Trophoblast cell (in vitro differentiated cells and primary cell): ENCODE data around the gene SPATA7.

Experiments used
- DNase-seq, 2 donors: peaks; one replicate each; pipeline ENCODE4 v3.0.0-alpha.2; 2016
- H2AFZ ChIP-seq: 2 replicates; pipeline ENCODE4 v1.6.1; 2013; ENCODE audit warnings: low read length, moderate library complexity, mild to moderate bottlenecking; ENCODE audit not compliant: insufficient read depth, poor library complexity
- H2AK5ac ChIP-seq: 2 replicates; pipeline ENCODE4 v1.6.1; 2013; ENCODE audit warnings: mild to moderate bottlenecking, low read length
- H2BK120ac ChIP-seq: 2 replicates; pipeline ENCODE4 v1.6.1; 2013; ENCODE audit warnings: low read length, mild to moderate bottlenecking, moderate library complexity; ENCODE audit not compliant: insufficient read depth, poor library complexity
- H2BK12ac ChIP-seq: 2 replicates; pipeline ENCODE4 v1.6.1; 2013; ENCODE audit warnings: mild to moderate bottlenecking, low read length, moderate library complexity
- H2BK5ac ChIP-seq: 2 replicates; pipeline ENCODE4 v1.6.1; 2013; ENCODE audit warnings: low read length, low read depth, moderate library complexity, mild to moderate bottlenecking; ENCODE audit not compliant: poor library complexity
- H3K14ac ChIP-seq: 2 replicates; pipeline ENCODE4 v1.6.1; 2013; ENCODE audit warnings: mild to moderate bottlenecking, low read length
- H3K18ac ChIP-seq: 2 replicates; pipeline ENCODE4 v1.6.1; 2013; ENCODE audit warnings: mild to moderate bottlenecking, low read length
- H3K23ac ChIP-seq: 2 replicates; pipeline ENCODE4 v1.6.1; 2013; ENCODE audit warnings: low read length
- H3K27ac ChIP-seq: 2 replicates; pipeline ENCODE4 v1.5.1; 2013; ENCODE audit warnings: low read depth, mild to moderate bottlenecking, inconsistent platforms, low read length, moderate library complexity
- H3K27me3 ChIP-seq: 2 replicates; pipeline ENCODE4 v1.6.1; 2013; ENCODE audit warnings: inconsistent platforms, mild to moderate bottlenecking, low read length, moderate library complexity; ENCODE audit not compliant: insufficient read depth
- H3K36me3 ChIP-seq, 2 experiments: 1 replicate in 1 of 2; 2 replicates in 1 of 2; pipeline ENCODE4 v1.6.1; 2013; ENCODE audit warnings: low read length in 2 of 2, mild to moderate bottlenecking in 2 of 2, moderate library complexity in 1 of 2; ENCODE audit not compliant: insufficient read depth in 2 of 2, control insufficient read depth in 1 of 2
- H3K4ac ChIP-seq: 2 replicates; pipeline ENCODE4 v1.6.1; 2013; ENCODE audit warnings: low read depth, mild to moderate bottlenecking, low read length, moderate library complexity
- H3K4me1 ChIP-seq, 2 experiments: 1 replicate in 1 of 2; 2 replicates in 1 of 2; pipeline ENCODE4 v1.6.1; 2013; ENCODE audit warnings: low read length in 2 of 2, mild to moderate bottlenecking in 2 of 2, moderate library complexity in 1 of 2; ENCODE audit not compliant: insufficient read depth in 2 of 2, control insufficient read depth in 1 of 2
- H3K4me2 ChIP-seq: 2 replicates; pipeline ENCODE4 v1.6.1; 2013; ENCODE audit warnings: inconsistent platforms, mild to moderate bottlenecking, low read length, moderate library complexity
- H3K4me3 ChIP-seq: 2 replicates; pipeline ENCODE4 v1.5.1; 2013; ENCODE audit warnings: mild to moderate bottlenecking, low read depth, low read length, inconsistent platforms
- H3K79me1 ChIP-seq: one replicate; pipeline ENCODE4 v1.6.1; 2013; ENCODE audit warnings: low read length
- H3K79me2 ChIP-seq: 2 replicates; pipeline ENCODE4 v1.6.1; 2013; ENCODE audit warnings: low read length, mild to moderate bottlenecking; ENCODE audit not compliant: control insufficient read depth, insufficient read depth, poor library complexity
- H3K9ac ChIP-seq: 2 replicates; pipeline ENCODE4 v1.6.1; 2013; ENCODE audit warnings: mild to moderate bottlenecking, low read length
- H3K9me3 ChIP-seq: 2 replicates; pipeline ENCODE4 v1.6.1; 2013; ENCODE audit warnings: low read depth, mild to moderate bottlenecking, control low read depth, inconsistent platforms, low read length; ENCODE audit not compliant: insufficient read depth
- H4K12ac ChIP-seq: 2 replicates; pipeline ENCODE4 v1.6.1; 2013; ENCODE audit warnings: low read depth, mild to moderate bottlenecking, low read length, moderate library complexity
- H4K8ac ChIP-seq: 2 replicates; pipeline ENCODE4 v1.6.1; 2013; ENCODE audit warnings: low read depth, mild to moderate bottlenecking, low read length, moderate library complexity
- H4K91ac ChIP-seq: one replicate; pipeline ENCODE4 v1.6.1; 2013; ENCODE audit warnings: low read depth, mild to moderate bottlenecking, low read length, moderate library complexity
- WGBS: extraction: QIAGEN DNeasy Blood & Tissue Kit; methylation state at CpG from one replicate; pipeline ENCODE4 v1.1.7; 2013; ENCODE audit warnings: missing lambda C conversion rate; ENCODE audit not compliant: insufficient read length, insufficient coverage; ENCODE audit errors: extremely low coverage; 5-methylcytosine and 5-hydroxymethylcytosine counted together

SPATA7 gene

DNA sequence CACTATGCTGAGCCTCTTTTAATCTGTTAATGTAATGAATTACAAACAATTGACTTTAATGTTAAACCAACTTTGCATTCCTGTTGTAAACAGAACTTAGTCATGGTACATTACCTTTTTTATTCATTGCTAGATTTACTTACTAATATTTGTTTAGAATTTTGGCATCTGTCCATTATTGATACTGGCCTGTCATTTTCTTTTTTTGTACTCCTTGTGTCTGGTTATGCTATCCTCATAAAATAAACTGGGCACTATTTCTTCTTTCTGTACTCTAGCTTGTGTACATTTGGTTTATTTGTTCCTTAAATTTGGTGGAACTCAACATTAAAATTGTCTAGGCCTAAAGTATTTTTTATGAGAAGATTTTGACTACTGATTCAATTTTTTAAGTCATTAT lies 32.1 kb downstream of the SPATA7 start:
- Histone ChIP-seq H3K23ac (no peak overlapping the region), H3K4ac (no peak overlapping the region), H3K36me3 (peaks cover 0 to 2% of the 10 kb centered on the region in 2 experiments), H3K4me1 (no peaks in the 10 kb centered on the region), H4K91ac (no peak overlapping the region), H2AK5ac (no peak overlapping the region), H3K9ac (no peak overlapping the region), H3K27me3 (no peaks in the 10 kb centered on the region), H3K4me3 (no peak overlapping the region), H4K12ac (no peak overlapping the region), H2AFZ (no peak overlapping the region), H3K18ac (no peak overlapping the region), H3K9me3 (no peaks in the 10 kb centered on the region), H3K4me2 (no peak overlapping the region), H4K8ac (no peak overlapping the region), H3K79me1 (no peaks in the 10 kb centered on the region), H3K27ac (no peak overlapping the region), H2BK120ac (no peak overlapping the region), H2BK5ac (no peak overlapping the region), H3K79me2 (no peaks in the 10 kb centered on the region), H3K14ac (no peak overlapping the region), H2BK12ac (no peak overlapping the region)
- DNase-seq = no peak

DNA sequence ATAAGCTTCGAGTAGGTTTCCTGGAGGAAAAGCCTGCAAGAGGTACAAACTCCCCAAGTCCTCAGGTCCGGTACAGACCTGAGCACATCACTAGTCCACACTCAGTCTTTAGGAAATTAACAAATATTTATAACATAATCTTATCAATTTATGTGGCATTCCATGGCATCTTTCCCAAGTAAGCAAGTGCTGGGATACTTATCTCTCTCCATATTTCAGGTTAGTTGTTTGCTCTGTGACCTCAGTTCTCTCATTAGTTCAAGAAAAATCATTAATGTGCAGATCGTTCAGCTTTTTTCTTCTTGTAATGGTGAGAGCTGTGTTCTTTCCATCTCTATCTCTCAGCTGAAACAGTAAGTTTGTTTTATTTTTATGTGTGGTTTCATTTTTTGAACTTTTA lies 34.7 kb downstream of the SPATA7 start:
- Histone ChIP-seq H2BK120ac (no peak overlapping the region), H3K14ac (no peak overlapping the region), H3K23ac (no peak overlapping the region), H2AK5ac (no peak overlapping the region), H3K4me1 (no peaks in the 10 kb centered on the region), H3K79me1 (no peaks in the 10 kb centered on the region), H3K36me3 (peaks cover 0 to 2% of the 10 kb centered on the region in 2 experiments), H2AFZ (no peak overlapping the region), H4K12ac (no peak overlapping the region), H3K4ac (no peak overlapping the region), H3K4me2 (no peak overlapping the region), H3K79me2 (no peaks in the 10 kb centered on the region), H3K4me3 (no peak overlapping the region), H3K27me3 (no peaks in the 10 kb centered on the region), H2BK12ac (no peak overlapping the region), H3K9me3 (no peaks in the 10 kb centered on the region), H4K91ac (no peak overlapping the region), H3K18ac (no peak overlapping the region), H3K27ac (no peak overlapping the region), H3K9ac (no peak overlapping the region), H2BK5ac (no peak overlapping the region), H4K8ac (no peak overlapping the region)
- no CpG with 5 or more reads among the region's 3 CpGs for WGBS
- DNase-seq = no peak

DNA sequence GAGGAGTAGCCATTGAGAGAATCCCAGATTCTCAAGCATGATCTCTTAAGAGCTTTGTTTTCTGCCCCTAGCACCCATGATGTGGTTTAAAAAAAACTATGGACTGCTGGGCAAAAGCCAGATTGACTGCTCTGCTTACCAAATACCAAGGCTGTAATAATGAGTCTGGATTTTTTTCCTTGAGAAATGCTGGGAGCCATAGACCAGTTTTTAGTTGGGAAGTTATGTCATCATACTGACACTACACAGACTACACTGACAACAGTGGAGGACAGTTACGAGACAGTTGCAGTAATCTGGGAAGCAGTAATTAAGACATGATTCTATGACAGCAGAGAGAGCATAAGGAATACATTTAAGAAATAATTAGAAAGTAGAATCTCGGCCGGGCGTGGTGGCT lies 35.8 kb downstream of the SPATA7 start:
- no peak overlapping the region for H4K91ac ChIP-seq
- H4K8ac ChIP-seq = no peak overlapping the region
- no peaks in the 10 kb centered on the region for H3K9me3 ChIP-seq
- no CpG with 5 or more reads among the region's 4 CpGs for WGBS
- H3K4me3 ChIP-seq = no peak overlapping the region
- H2AFZ ChIP-seq = no peak overlapping the region
- no peaks in the 10 kb centered on the region for H3K4me1 ChIP-seq
- no peak overlapping the region for H3K4me2 ChIP-seq
- H2AK5ac ChIP-seq = no peak overlapping the region
- H3K79me1 ChIP-seq = no peaks in the 10 kb centered on the region
- H3K79me2 ChIP-seq = no peaks in the 10 kb centered on the region
- H2BK5ac ChIP-seq = no peak overlapping the region
- H3K27ac ChIP-seq = no peak overlapping the region
- no peak for DNase-seq
- H3K14ac ChIP-seq = no peak overlapping the region
- no peak overlapping the region for H3K4ac ChIP-seq
- no peaks in the 10 kb centered on the region for H3K27me3 ChIP-seq
- H2BK120ac ChIP-seq = no peak overlapping the region
- no peak overlapping the region for H3K18ac ChIP-seq
- H2BK12ac ChIP-seq = no peak overlapping the region
- H3K9ac ChIP-seq = no peak overlapping the region
- H3K36me3 ChIP-seq = peaks cover 0 to 2% of the 10 kb centered on the region in 2 experiments
- no peak overlapping the region for H3K23ac ChIP-seq
- H4K12ac ChIP-seq = no peak overlapping the region

DNA sequence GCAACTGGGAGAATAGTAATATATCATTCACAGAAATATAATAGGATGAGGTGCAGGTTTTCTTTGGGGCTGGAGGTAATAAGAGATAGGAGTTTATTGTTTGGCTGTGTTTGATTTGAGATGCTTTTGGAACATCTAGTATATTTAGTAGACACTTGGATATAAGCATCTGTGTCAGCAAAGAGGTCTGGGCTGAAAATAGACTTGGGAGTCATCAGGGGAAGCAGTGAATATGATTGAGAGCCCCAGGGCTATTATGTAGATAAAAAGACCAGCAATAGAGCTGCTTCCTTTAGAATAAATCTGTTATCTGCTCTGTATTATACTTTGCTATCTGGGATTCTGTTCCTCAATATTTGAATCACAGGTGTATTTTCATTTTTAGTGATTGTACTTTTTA lies 36.6 kb downstream of the SPATA7 start:
- no peak overlapping the region for H3K14ac ChIP-seq
- no peak overlapping the region for H3K23ac ChIP-seq
- H3K18ac ChIP-seq = no peak overlapping the region
- H3K27ac ChIP-seq = no peak overlapping the region
- no peak overlapping the region for H4K12ac ChIP-seq
- H3K36me3 ChIP-seq = peaks cover 0 to 2% of the 10 kb centered on the region in 2 experiments
- H3K9ac ChIP-seq = no peak overlapping the region
- H2BK12ac ChIP-seq = no peak overlapping the region
- H4K8ac ChIP-seq = no peak overlapping the region
- H4K91ac ChIP-seq = no peak overlapping the region
- no peak overlapping the region for H3K4me2 ChIP-seq
- no peak overlapping the region for H2BK120ac ChIP-seq
- no peaks in the 10 kb centered on the region for H3K79me2 ChIP-seq
- no peak overlapping the region for H3K4ac ChIP-seq
- no peak overlapping the region for H2AK5ac ChIP-seq
- H3K79me1 ChIP-seq = no peaks in the 10 kb centered on the region
- H3K4me3 ChIP-seq = no peak overlapping the region
- no peaks in the 10 kb centered on the region for H3K4me1 ChIP-seq
- no peaks in the 10 kb centered on the region for H3K27me3 ChIP-seq
- H2AFZ ChIP-seq = no peak overlapping the region
- no peak for DNase-seq
- H2BK5ac ChIP-seq = no peak overlapping the region
- H3K9me3 ChIP-seq = no peaks in the 10 kb centered on the region
